ENCODE data around the gene IDH2. TPM values are rescaled to one million over a fixed set of nuclear protein-coding genes. Genes with fewer than 3 reads are reported as not detected.

Gene IDH2
- total and polyA plus RNA-seq, 2 donors (not counting 3 experiments of a cell fraction or from before 2014, with no cell fraction given), result 123 to 127 TPM

GRCh38 chr15:90083419-90083818 lies 18.8 kb downstream of the IDH2 start:
- ChIA-PET POLR2A (interaction anchor here (1.5 kb wide), 1 partner anchor 19 kb away, joined by 5 read pairs; the partner anchor contains the start of gene IDH2), CTCF (interaction anchor here (1.5 to 5.0 kb wide), 4 partner anchors 108 to 209 kb away, joined by 3 to 24 read pairs (median 5); partner anchors contain the start of gene AP3S2)
- TF ChIP-seq CTCF (IDR thresholded peaks at IDR 0.05; ENCODE audit: extremely low read depth in 1 of 2, insufficient read depth in 1 of 2, low read depth in 1 of 2, low read length in 2 of 2), result no peak
- no peak for TF ChIP-seq POLR2AphosphoS5 (IDR thresholded peaks at IDR 0.05; ENCODE audit: insufficient read depth, low read depth, low read length)
- TF ChIP-seq JUN (IDR thresholded peaks at IDR 0.05; ENCODE audit: borderline replicate concordance, insufficient read depth, insufficient read length, low read depth), result no peak
- no peak for TF ChIP-seq POLR2A (IDR thresholded peaks at IDR 0.05; ENCODE audit: low read depth, low read length)
- TF ChIP-seq MYC (IDR thresholded peaks at IDR 0.05; ENCODE audit: low read depth, low read length), result no peak
- TF ChIP-seq GATA2 (IDR thresholded peaks at IDR 0.05; ENCODE audit: insufficient read depth, insufficient read length, low read depth, low read length), result no peak
- TF ChIP-seq FOS (IDR thresholded peaks at IDR 0.05; ENCODE audit: borderline replicate concordance, insufficient read depth, low read length), result no peak
- no peak for TF ChIP-seq EZH2 (IDR thresholded peaks at IDR 0.05; ENCODE audit: borderline replicate concordance, low read depth, low read length, severe bottlenecking)
- no peak for TF ChIP-seq MAX (IDR thresholded peaks at IDR 0.05; ENCODE audit: insufficient read depth, insufficient read length)
- no TSS peak for BruUV-seq (replicated peaks)
- dilution Hi-C loops (cut with MboI; ENCODE audit: extremely low pct_ligation_motif_present, low sequenced_read_pairs) (no loop called here), intact Hi-C loops (cut with micrococcal nuclease) (no loop called here)
- Histone ChIP-seq H3K4me1 (ENCODE audit: control insufficient read depth, extremely low read depth, insufficient read depth, low read length) (no peaks in the 10 kb centered on the region), H3K27ac (ENCODE audit: insufficient read depth, low read depth, low read length) (no peak overlapping the region), H3K4me3 (replicated peaks in 1 of 3; ENCODE audit: insufficient read depth in 1 of 3, low read depth in 1 of 3, low read length in 3 of 3) (no peak overlapping the region), H3K79me2 (ENCODE audit: control insufficient read depth, insufficient read depth, low read length) (no peaks in the 10 kb centered on the region), H3K9me1 (replicated peaks; ENCODE audit: control insufficient read depth, extremely low read depth, insufficient read depth, low read length) (no peaks in the 10 kb centered on the region), H4K20me1 (replicated peaks; ENCODE audit: control insufficient read depth, extremely low read depth, insufficient read depth, low read length) (no peaks in the 10 kb centered on the region), H3K27me3 (ENCODE audit: control insufficient read depth in 2 of 2, insufficient read depth in 2 of 2, low read length in 2 of 2) (no peaks in the 10 kb centered on the region), H2AFZ (ENCODE audit: low read depth, low read length) (no peak overlapping the region), H3K9me3 (replicated peaks; ENCODE audit: control insufficient read depth, insufficient read depth, low read length) (no peaks in the 10 kb centered on the region), H3K36me3 (ENCODE audit: control insufficient read depth in 2 of 2, extremely low read depth in 1 of 2, insufficient read depth in 2 of 2, low read length in 2 of 2) (peaks cover 0 to 36% of the 10 kb centered on the region in 2 experiments), H3K4me2 (ENCODE audit: insufficient read depth, low read length) (no peak overlapping the region), H3K9ac (replicated peaks; ENCODE audit: extremely low read depth, insufficient read depth, low read length) (no peak overlapping the region)
- DNase-seq (ENCODE audit: low read depth, low spot score) (no peak), FAIRE-seq (no peak)

Measured in endothelial cell of umbilical vein (primary cell).